HK-2 (cell line): ENCODE results near the gene TCAIM.
"Not testable (repeated sequence)": the region's sequence is repeated elsewhere in the genome, so short reads cannot be mapped to it uniquely, and the experiment has no call there.

ENCODE experiments used
- DNase-seq: peaks from one replicate; pipeline ENCODE4 v3.0.0-alpha.2; 2018; ENCODE audit not compliant: unreplicated experiment

Gene TCAIM

GRCh38 chr3:44416031-44417030 is 77.8 kb downstream of the TCAIM start:
- no peak for DNase-seq

DNA sequence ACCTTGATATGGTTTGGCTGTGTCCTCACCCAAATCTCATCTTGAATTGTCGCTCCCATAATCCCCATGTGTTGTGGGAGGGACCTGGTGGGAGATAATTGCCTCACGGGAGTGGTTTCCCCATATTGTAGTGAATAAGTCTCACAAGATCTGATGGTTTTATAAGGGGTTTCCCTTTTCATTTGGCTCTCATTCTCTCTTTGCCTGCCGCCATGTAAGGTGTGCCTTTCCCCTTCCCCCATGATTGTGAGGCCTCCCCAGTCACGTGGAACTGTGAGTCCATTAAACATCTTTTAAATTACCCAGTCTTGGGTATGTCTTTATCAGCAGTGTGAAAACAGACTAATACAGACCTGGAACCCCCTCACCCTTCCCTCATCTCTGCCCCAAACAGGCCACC is 79.6 kb downstream of the TCAIM start:
- not testable (repeated sequence) for DNase-seq

- no peak for DNase-seq
These were observed 80.0 kb downstream of the TCAIM start for GRCh38 chr3:44418549-44418948.

DNA sequence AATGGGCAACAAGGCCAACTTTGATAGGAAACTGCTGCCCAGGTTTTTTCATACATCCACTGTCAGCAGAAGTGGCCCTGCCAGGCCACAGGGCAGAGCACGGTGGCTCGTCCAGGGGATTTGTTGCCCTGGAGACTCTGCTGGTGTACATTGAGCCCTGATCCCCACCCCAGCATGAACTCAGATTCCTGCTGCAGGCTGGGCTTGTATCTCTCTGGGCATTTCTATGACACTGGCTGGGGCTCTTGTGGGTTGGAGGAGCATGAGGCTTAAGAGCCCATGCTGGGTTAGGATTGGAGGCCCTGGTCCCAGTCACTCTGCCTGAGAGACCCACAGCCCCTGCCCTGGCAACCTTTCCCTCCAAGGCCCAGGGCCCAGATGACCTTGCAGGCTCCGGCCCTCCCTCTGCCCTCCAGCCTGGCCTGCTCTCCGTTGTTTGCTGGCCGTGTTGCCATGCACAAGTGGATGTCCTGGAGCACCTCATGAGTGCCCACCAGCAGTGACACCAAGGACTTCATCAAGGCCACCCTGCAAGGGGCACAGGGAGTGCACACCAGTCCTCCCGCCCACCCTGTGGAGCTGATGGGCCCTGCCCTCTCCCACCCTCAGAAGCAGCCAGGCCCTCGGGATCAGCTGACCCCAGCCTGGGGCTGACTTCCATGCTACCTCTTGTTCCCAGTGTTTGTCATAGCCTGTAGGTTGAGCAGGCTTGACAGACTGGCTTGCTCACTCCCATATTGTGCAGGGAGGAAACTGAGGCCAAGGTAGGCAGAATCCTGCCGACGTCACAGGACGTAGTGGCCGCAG is 80.8 kb downstream of the TCAIM start:
- no peak for DNase-seq

DNA sequence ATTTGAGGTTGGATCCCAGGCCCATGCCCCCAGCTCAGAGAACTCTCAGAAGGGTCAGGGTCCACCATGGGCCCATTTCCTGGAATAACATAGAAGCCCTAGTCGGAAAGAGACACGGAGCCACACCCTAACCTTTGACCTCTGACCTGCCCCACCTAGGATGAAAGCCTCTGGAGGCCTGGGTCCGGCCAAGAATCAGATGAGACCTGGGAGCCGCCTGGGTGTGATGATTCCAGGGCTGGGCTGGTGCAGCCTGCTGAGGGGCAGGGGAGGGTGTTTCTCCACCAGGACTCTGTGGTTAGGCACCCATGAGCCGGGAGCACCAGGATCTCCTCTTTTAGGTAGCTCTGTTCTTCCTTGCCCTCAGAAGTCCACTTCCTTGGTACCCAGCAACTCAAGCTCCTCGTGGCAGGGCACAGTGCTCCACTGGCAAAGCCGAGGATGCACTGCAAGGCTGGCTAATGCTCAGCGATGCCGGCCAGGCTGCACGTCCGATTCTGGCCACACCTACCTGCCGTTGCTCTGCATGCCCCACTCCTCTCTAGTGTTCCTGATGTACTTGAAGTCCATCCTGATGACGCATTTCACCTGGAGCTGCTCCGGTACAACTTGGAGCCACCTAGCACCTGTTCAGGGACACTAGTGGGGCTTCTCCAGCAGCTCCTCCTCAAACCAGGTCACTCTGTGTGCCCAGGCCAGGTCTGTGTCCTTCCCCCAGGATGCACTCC is 81.5 kb downstream of the TCAIM start:
- no peak for DNase-seq

DNA sequence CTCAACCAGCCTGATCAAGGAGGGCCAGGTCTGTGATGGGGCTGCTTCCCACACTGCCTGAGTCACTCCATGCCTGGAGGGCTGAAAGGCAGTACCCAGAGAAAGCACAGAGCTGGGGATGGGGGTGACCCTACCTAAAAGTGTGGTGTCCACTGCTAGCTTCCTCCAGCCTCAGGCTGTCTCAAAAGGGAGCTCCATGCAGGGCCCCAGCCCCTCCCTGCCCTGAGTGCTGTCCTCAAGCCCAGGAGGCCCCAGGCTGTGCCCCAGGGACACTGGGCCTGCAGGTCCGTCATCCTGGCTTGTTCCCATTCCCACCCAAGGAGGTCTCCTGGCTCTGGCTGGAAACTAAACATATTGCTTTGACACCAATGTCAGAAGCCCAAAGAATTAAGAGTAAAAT is 82.1 kb downstream of the TCAIM start:
- no peak for DNase-seq

DNA sequence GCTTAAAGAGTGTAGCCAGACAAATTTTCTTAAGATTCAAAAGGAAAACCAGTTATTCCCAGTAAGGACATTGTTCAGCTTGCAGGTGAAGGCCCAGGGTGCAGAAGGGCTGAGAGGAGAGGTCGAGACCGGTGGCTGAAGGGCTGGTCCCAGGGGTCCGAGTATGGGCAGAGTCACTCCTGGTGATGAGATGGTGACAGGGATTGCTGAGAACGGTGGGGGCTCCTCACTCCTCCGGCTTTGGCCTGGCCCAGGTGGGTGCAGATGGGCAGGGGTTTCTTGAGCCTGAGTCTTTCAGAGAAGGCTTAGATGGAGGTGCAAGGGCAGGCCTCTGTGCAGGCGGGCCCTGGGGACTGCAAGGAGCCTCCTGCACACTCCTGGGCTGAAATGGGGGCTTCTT is 82.7 kb downstream of the TCAIM start:
- no peak for DNase-seq

GRCh38 chr3:44424758-44425157 is 86.2 kb downstream of the TCAIM start:
- DNase-seq, result no peak

GRCh38 chr3:44427683-44428082 is 89.1 kb downstream of the TCAIM start:
- DNase-seq, result no peak

GRCh38 chr3:44428910-44429309 is 90.3 kb downstream of the TCAIM start:
- no peak for DNase-seq

- DNase-seq, result no peak
These were observed 90.9 kb downstream of the TCAIM start for GRCh38 chr3:44429459-44429858.

DNA sequence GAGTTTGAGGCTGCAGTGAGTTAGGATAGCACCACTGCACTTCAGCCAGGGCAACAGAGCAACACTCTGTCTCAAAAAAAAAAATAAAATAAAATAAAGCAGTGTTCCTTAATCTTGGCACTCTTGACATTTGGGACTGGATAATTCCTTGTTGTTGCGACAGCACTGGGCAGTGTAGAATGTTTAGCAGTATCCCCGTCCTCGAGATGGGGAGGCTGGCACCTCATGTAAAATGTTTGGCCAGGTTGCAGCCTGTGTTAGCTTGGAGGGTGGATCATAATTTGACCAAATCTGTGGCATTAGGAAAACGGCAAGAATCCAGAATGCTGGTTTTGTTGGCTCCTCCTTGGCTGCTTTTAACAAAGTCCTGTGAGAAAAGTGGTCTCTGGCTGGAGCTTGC is 91.9 kb downstream of the TCAIM start:
- DNase-seq, result no peak

DNA sequence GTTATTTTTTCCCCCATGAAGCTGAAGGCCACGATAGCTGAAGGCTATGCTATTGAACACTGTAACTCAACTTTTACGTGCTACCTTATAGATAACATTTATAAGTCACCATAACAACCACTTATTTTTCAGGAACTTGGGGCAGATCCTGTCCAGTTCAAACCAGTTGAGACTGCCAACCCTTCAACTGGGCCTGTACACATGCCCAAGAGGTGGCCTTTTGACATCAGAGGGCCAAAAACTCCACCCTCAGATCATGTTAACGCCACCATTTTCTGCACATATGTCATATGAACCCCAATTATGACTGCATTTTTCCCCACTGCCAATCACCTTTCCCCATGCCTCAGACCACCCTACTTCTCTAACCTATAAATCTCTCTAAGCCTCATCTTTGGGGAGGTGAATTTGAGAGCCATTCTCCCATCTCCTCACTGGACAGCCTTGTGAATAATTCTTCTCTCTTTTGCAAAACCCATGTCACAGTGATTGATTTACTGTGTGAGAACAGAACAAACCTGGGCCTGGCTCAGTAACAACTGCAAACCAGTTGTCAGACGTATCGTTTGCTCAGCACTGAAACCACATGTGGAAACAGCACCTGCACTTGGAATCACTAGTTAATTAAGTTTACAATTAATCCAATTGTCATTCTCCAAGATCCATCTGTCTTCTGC is 96.4 kb downstream of the TCAIM start:
- no peak for DNase-seq

- no peak for DNase-seq
These were observed 97.6 kb downstream of the TCAIM start for GRCh38 chr3:44436181-44436580.

- DNase-seq, result no peak
These were observed 99.2 kb downstream of the TCAIM start for GRCh38 chr3:44437800-44438199.

DNA sequence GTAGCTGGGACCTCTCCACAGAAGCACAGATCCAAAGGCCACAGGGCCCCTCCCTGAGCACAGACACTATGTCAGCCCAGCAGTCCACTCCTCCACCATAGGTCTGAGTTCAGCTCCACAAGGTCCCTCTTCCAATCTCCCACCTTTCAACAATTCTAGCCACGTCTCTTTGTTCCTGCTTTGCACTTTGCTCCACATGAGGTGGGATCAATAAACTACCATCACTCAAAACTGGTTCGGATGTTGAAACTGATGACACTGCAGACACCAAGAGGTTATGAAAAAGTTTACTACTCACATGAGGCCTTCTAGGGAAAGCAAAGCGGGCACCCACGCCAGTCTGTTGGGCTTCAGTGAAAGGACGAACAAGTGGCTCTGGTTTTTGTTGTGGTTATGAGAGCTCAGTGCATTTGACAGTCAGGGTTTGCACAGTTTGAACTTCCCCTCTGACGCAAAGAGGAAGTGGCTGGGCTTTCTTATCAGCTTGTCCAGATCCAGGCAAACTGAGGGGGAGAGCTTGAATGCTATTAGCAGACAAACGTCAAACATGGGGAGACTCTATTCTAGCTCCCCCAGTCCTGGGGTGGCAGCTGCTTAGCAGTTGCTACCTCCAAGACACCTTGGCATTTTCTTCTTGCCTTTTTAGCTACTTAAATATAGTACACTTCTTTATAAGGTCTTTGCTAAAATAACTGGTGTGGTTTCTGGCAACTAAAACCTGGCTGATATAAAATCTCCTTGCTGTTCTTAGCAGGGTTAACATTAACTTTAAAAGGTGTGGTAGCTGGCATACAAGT is 101.1 kb downstream of the TCAIM start:
- DNase-seq, result no peak

- DNase-seq, result no peak
These were observed 104.2 kb downstream of the TCAIM start for GRCh38 chr3:44442596-44443309.

GRCh38 chr3:44444437-44444836 is 105.9 kb downstream of the TCAIM start:
- DNase-seq, result no peak

DNA sequence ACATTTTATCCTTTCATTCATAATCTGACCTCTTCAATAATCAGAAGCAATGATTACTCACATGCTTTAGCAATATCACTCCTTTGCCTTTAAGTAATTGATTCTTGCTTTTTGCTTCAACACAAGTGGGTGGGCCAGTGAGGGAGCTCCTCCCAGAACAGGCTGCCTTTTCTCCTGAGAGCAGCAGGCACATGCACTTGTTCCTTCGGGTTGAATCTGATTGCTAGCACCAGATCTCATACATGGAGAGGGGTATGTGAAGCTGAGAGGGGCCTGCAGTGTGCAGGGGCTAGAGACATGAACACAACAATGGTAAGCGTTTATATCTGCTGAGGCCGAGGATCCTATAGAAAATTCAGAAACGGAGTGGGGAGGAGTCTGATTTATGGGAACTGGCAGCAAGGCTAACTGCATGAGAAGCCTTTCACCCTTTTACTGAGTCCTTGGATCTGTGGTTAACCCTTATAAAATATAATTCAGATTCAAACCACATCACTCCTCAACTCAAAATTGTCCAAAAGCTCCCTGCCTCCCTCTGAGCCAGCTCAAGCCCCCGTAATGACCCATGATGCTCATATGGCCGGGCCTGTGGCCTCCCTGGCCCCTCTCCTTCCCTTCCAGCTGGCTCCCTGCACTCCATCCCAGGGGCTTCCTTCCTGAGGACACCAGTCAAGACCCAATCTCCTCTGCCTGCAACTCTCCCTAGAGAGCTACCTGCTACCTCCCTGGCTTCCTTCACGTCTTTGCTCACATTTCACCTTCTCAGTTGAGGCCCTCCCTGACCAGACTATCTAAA is 106.5 kb downstream of the TCAIM start:
- no peak for DNase-seq
